ENCODE data around the gene WIPF2. TPM values are rescaled to one million over a fixed set of nuclear protein-coding genes. Genes with fewer than 3 reads are reported as not detected.

Gene WIPF2
- total RNA-seq, 3 donors from 2014 or later (not counting 1 experiment from before 2014, with no cell fraction given), result 43.2 to 47.4 (median 43.9) TPM

- no peak overlapping the region for H3K27ac ChIP-seq (ENCODE audit: low read length)
- no peaks in the 10 kb centered on the region for H3K9me3 Mint-ChIP-seq
Observed at GRCh38 chr17:40178021-40178601, 41.0 kb upstream of the WIPF2 start.

GRCh38 chr17:40178660-40179059 is 40.4 kb upstream of the WIPF2 start:
- Mint-ChIP-seq H3K27ac (peak overlapping the region in 1 of 2 donors; percentile 44), H3K36me3 (no peaks in the 10 kb centered on the region), H3K4me3 (peak overlapping the region; percentile 72), H3K9me3 (no peaks in the 10 kb centered on the region), H3K27me3 (ENCODE audit: low read depth in 2 of 2) (peaks cover 0 to 4% of the 10 kb centered on the region in 2 donors), H3K4me1 (peaks cover 0 to 10% of the 10 kb centered on the region in 2 donors)
- no peaks in the 10 kb centered on the region for H3K9me3 ChIP-seq (ENCODE audit: control insufficient read depth, insufficient read depth, low read length)
- no peak for ATAC-seq
- DNase-seq, result no peak
- no peak overlapping the region for H3K4me3 ChIP-seq (ENCODE audit: low read length)
- intact Hi-C loops (cut with micrococcal nuclease), result no loop called here
- no peak overlapping the region for H3K27ac ChIP-seq (ENCODE audit: low read length)
- TF ChIP-seq CTCF (IDR thresholded peaks at IDR 0.05), result no peak
- H3K27me3 ChIP-seq (ENCODE audit: control insufficient read depth, insufficient read depth, low read length), result peaks cover 2% of the 10 kb centered on the region
- H3K4me1 ChIP-seq (ENCODE audit: control insufficient read depth, insufficient read depth, low read length), result peaks cover 17% of the 10 kb centered on the region
- no peaks in the 10 kb centered on the region for H3K36me3 ChIP-seq (ENCODE audit: control insufficient read depth, insufficient read depth, low read length)
- 99% methylated on average over 7 of the region's 7 CpGs for WGBS (ENCODE audit: insufficient coverage)

More at GRCh38 chr17:40178021-40178601, 41.0 kb upstream of the WIPF2 start:
- Mint-ChIP-seq H3K4me3 (peak overlapping the region; percentile 72), H3K4me1 (peaks cover 0 to 10% of the 10 kb centered on the region in 2 donors), H3K27ac (peak overlapping the region in 1 of 2 donors; percentile 44), H3K27me3 (ENCODE audit: low read depth in 2 of 2) (peaks cover 0 to 4% of the 10 kb centered on the region in 2 donors), H3K36me3 (no peaks in the 10 kb centered on the region)
- WGBS (ENCODE audit: insufficient coverage), result 36% methylated on average over 43 of the region's 46 CpGs
- ATAC-seq (no peak), DNase-seq (no peak)
- no peaks in the 10 kb centered on the region for H3K9me3 ChIP-seq (ENCODE audit: control insufficient read depth, insufficient read depth, low read length)
- no peak for TF ChIP-seq CTCF (IDR thresholded peaks at IDR 0.05)
- H3K4me3 ChIP-seq (ENCODE audit: low read length), result no peak overlapping the region
- no peaks in the 10 kb centered on the region for H3K36me3 ChIP-seq (ENCODE audit: control insufficient read depth, insufficient read depth, low read length)
- intact Hi-C loops (cut with micrococcal nuclease), result no loop called here
- H3K4me1 ChIP-seq (ENCODE audit: control insufficient read depth, insufficient read depth, low read length), result peaks cover 17% of the 10 kb centered on the region
- H3K27me3 ChIP-seq (ENCODE audit: control insufficient read depth, insufficient read depth, low read length), result peaks cover 2% of the 10 kb centered on the region

- Histone ChIP-seq H3K4me1 (ENCODE audit: control insufficient read depth, insufficient read depth, low read length) (peaks cover 17% of the 10 kb centered on the region), H3K4me3 (ENCODE audit: low read length) (no peak overlapping the region), H3K9me3 (ENCODE audit: control insufficient read depth, insufficient read depth, low read length) (no peaks in the 10 kb centered on the region), H3K36me3 (ENCODE audit: control insufficient read depth, insufficient read depth, low read length) (no peaks in the 10 kb centered on the region), H3K27ac (ENCODE audit: low read length) (no peak overlapping the region), H3K27me3 (ENCODE audit: control insufficient read depth, insufficient read depth, low read length) (peaks cover 2% of the 10 kb centered on the region)
- H3K4me3 Mint-ChIP-seq, result no peak overlapping the region
- no peaks in the 10 kb centered on the region for H3K36me3 Mint-ChIP-seq
- WGBS (ENCODE audit: insufficient coverage), result 87% methylated on average over 5 of the region's 6 CpGs
- H3K4me1 Mint-ChIP-seq, result peaks cover 0 to 10% of the 10 kb centered on the region in 2 donors
- H3K9me3 Mint-ChIP-seq, result no peaks in the 10 kb centered on the region
- DNase-seq, result no peak
- TF ChIP-seq CTCF (IDR thresholded peaks at IDR 0.05), result no peak
- no peak for ATAC-seq
- peaks cover 0 to 4% of the 10 kb centered on the region in 2 donors for H3K27me3 Mint-ChIP-seq (ENCODE audit: low read depth in 2 of 2)
- H3K27ac Mint-ChIP-seq, result no peak overlapping the region
- intact Hi-C loops (cut with micrococcal nuclease), result no loop called here
Observed at GRCh38 chr17:40179923-40180659, 39.0 kb upstream of the WIPF2 start.
